B cell (primary cell): ENCODE measurements around the gene ACTR8.

ENCODE experiments used
- EZH2 ChIP-seq: IDR thresholded peaks from 2 replicates; pipeline ENCODE4 v1.6.1; 2012; ENCODE audit warnings: borderline replicate concordance, low read depth, mild to moderate bottlenecking, moderate library complexity, low read length; ENCODE audit not compliant: insufficient read depth, poor library complexity, severe bottlenecking
- TF ChIP-seq, protein P1 (sequence below): fragments of 200-600 bp; IDR thresholded peaks from one replicate; pipeline ENCODE4 v1.8.0; 2022; ENCODE audit warnings: antibody characterized with exemption, mild to moderate bottlenecking

DNA sequence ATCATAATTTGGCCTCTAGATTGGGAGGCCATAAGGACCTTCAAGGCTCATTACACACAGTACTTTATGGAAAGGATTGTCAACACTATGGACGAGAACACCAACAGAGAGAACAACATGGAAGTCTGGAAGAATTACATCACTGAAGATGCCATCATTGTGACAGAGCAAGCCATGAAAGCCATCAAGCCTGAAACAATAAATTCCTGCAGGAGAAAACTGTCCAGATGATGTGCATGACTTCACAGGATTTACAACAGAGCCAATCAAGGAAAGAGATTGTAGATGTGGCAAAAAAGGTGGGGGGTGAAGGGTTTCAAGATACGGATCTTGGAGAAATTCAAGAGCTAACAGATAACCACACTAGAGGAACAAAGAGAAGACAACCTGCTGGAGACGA is 19.7 kb downstream of the ACTR8 start:
- TF ChIP-seq, protein P1, sequence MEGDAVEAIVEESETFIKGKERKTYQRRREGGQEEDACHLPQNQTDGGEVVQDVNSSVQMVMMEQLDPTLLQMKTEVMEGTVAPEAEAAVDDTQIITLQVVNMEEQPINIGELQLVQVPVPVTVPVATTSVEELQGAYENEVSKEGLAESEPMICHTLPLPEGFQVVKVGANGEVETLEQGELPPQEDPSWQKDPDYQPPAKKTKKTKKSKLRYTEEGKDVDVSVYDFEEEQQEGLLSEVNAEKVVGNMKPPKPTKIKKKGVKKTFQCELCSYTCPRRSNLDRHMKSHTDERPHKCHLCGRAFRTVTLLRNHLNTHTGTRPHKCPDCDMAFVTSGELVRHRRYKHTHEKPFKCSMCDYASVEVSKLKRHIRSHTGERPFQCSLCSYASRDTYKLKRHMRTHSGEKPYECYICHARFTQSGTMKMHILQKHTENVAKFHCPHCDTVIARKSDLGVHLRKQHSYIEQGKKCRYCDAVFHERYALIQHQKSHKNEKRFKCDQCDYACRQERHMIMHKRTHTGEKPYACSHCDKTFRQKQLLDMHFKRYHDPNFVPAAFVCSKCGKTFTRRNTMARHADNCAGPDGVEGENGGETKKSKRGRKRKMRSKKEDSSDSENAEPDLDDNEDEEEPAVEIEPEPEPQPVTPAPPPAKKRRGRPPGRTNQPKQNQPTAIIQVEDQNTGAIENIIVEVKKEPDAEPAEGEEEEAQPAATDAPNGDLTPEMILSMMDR: no peak
- TF ChIP-seq EZH2: no peak
